HG03439 (cell line): ENCODE measurements around the gene FMN1.

ENCODE experiments used
- ATAC-seq: cut with Tn5 transposase; IDR thresholded peaks from one replicate; pipeline ENCODE4 v1.9.1; 2021; ENCODE audit warnings: mild to moderate bottlenecking, moderate library complexity; ENCODE audit not compliant: unreplicated experiment

The FMN1 gene

DNA sequence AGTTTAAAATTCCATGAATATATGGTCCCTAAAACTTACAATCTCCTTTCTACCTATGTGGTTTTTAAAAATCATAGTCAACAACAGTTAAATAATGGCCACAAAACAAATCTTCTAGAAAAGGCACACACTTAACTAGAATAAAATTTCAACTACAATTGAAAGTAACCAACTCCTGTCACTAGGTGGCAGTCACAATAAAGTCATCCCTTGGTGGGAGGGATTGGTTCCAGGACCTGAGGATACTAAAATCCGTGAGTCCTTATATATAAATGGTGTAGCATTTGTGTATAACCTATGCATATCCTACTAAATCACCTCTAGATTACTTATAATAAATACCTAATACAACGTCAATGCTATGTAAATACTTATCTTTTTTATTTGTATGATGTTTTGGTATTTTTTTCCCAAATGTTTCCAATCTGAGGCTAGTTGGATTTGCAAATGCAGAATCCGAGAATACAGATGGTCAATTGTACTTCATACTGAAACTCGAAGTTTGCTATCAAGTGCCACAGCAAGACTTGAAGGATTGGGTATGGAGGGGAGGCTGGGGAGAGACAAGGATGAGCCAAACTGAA, 172.6 kb downstream of the FMN1 start:
- ATAC-seq, result no peak

DNA sequence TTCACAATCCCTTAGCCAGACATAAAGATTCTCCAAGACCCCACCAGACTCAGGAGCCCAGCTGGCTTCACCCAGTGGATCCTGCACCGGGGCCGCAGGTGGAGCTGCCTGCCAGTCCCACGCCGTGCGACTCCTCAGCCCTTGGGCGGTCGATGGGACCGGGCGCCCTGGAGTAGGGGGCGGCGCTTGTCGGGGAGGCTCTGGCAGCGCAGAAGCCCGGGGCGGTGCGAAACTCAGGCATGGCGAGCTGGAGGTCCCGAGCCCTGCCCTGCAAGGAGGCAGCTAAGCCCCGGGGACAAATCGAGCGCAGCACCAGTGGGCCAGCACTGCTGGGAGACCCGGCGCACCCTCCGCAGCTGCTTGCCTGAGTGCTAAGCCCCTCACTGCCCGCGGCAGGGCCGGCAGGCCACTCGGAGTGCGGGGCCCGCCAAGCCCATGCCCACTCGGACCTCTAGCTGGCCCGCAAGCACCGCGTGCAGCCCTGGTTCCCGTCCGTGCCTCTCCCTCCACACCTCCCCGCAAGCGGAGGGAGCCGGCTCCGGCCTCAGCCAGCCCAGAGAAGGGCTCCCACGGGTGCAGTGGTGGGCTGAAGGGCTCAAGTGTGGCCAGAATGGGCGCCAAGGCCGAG, 175.0 kb downstream of the FMN1 start:
- no peak for ATAC-seq

DNA sequence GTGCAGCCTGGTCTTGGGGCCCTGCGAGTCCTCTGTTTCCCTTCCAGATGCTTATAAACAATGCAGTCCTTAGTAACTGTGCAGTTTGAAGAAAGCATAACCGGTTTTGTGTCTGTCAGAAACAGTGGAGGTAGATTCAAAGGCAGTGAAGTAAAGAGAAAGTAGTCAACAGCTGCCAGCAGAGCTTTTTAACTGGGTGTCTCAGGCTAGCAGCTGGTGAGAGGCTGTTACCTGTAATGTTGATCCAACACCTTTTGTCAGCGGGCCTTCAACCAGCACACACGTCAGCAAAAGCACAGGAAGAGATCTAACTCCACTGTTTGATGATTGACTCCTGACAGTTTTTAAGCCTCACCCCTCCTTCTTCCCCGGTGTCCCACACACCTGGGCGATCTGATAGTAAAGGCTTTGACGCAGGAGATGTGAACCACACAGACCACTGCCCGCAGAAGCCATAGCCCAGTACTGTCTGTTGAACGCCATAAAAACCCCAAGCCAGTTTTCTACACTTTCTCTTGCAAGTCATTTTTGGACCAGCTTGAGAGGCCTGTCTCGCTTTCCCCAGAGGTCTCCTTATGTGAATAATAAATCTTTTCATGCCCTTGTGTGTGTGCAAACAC, 178.0 kb downstream of the FMN1 start:
- no peak for ATAC-seq

DNA sequence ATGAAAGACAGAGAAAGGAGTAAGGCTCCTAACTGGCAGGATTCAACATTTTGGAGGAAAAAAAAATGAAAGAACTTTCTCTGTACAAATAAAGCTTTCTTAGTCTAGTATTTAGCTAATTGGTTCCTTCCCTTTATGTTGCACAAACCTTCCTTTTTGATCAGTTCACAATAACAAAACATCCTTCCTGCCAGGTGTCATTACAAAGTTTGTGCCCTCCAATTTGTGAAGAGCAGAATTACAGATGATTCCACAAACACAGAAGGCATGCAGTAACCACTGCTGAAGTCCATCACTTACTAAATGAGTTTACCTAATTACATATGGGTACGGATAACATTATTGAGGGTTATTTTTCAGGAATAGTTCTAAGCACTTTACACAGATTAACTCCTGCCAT, 179.9 kb downstream of the FMN1 start:
- no peak for ATAC-seq

DNA sequence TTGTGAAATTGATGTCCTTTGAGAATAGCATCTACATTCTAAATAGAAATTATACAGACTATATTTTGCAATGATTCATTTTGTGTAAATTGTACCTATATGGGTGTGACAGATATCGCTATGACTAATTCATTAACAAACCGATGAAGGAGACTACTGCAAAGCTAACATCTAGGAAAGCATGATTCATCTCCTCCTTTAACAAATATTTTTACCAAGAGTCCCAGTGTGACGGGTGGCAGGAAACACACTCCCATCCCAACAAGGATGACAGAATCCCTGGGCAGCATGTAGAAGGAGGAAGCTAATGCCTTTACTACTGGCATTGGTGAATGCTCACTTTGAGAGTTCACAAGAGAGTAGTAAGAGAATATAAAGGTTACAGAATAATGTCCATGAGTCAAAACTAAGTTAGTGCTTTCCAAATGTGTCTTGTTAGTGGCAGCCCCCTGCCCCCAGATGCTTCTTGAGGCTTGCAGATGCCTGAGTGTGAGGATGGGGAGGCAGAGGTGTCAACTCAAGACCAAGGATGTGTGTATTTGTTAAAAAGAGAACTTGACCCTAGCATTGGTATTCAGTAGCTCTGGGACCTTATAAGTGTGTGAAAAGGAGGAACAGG, 180.6 kb downstream of the FMN1 start:
- no peak for ATAC-seq

DNA sequence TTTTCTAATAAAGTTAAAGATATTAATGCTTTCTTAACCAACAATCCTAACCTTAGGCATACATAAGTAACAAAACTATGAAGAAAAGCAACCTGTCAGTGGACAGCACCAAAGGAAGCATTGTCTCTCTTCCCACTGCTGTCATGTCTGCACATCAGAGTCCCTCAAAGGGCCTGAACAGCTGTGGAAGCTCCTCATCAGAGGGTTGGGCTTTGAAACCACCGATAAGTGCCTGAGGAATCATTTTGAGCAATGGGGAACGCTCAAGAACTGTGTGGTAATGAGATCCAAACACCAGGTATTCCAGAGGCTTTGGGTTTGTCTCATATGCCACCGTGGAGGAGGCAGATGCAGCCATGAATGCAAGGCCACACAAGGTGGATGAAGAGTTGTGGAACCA, 182.5 kb downstream of the FMN1 start:
- no peak for ATAC-seq

DNA sequence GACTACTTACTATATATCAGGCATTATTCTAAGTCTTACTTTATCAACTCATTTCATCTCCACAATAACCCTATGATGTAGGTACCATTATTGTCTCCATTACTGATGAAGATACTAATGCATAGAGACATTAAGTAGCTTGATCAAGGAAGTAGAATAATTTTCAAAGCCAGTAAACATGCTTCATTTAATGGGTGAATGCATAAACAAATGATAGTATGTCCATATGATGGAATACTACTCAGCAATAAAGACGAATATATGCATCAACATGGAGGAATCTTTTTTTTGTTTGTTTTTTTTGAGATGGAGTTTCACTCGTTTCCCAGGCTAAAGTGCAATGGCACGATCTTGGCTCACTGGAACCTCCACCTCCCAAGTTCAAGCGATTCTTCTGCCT, 184.9 kb downstream of the FMN1 start:
- no peak for ATAC-seq

DNA sequence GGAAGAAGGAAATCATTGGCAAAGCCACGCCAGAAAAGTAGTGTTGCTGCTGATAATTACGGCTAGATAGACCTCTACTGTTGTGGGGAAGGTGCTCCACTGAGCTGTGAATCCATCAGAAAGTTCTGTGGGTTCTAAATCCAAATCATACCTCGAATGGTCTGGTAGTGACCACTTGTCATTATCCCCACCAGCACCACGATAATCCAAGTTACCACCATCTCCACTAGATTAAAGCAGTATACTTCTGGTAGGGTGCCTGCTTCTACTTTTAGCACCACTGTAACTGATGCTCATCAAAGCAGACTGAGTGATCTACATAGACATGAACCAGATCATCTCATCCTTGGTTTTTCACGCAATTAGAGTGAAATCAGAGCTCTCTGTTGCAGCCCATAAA, 185.5 kb downstream of the FMN1 start:
- no peak for ATAC-seq

DNA sequence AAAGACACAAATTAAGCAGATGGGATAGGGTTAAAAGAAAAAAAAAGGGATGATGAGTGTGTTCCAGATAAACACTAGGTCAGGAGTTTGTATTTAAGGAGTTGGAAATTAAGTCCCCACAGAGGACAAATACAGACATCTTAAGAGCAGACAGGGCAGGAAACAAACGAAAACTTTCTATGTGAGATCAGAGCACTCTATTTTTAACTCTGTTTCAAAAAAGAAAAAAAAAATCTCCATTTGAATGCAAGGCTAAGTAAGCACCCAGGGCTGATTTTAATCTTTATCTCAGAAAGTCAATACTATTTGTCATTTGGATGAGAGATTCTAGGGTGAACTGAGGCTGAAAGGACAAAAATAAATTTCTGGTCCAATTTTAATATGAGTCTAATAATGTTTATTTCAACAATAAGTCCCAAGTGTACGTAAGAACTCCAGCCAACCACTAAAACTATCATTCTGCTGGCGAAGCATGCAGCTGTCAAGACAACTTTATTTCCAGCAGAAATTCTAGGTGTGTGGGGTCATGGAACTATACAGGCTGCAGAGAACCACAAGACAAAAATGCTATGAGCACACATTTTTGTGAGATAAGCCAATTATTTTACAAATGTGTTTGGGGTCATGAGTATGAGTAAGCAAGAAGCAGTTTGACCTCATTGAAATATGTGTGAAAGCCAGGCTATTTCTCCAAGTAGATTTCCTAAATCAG, 186.1 kb downstream of the FMN1 start:
- no peak for ATAC-seq

DNA sequence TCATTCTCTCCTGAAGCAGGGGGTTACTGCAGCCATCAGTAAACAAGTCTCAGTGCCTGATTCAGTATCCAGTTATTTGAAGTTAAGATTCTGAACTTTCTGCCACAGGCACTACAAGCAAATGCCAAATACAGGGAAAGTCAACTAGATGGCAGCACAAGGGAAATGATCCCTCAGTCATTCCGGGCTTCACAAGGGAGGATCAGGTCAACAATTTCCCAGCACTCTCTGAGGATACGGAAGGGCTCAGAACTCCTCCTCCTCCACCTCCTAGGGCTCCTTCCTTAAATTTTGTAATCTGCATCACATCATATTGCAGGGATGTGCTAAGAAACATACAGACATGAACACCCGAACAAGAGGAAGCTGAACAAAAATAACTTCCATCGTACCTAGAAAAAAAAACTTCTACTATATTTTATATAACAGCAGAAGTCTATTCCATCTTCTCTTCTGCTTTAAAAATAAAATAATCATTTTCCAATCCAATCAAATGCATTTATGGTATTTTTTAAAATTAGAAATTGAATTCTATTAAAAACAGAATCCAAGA, 187.1 kb downstream of the FMN1 start:
- ATAC-seq, result no peak

DNA sequence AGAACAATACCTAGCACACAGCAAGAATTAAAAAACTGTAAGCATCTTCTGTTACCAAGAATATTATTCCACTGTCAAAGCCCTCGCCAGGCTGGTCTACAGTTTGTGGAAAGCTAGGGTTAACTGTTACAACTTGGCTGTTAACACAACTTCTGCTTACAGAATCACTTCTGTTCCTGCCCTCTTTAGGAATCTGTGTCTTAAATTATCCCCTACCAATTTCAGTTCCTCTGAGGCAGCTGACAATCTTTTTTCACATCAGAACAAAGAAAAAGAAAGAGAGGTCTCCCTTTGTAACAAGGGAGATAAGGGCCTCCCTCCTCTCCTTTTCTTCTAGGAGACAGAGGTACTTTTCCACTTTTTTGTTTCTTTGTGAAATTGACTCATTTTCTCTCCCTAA, 188.9 kb downstream of the FMN1 start:
- no peak for ATAC-seq

DNA sequence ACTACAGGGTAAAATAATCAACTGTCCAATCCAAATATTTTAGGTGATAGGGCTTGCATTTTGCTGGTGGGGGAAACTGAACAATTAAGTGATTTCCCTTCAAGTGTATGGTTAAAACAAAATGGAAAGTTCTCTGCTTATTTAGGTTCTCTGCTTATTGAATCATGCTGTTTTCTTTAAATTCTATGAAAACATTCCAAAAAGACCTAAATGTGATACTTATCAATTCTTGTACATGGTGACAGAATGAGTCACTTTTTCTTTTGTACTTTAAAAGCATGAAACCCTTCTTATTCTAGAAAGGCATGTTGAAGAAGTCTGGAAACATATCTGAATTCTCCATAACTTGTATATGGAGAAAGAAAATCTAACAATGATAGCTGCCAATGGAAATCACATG, 192.6 kb downstream of the FMN1 start:
- ATAC-seq, result no peak

DNA sequence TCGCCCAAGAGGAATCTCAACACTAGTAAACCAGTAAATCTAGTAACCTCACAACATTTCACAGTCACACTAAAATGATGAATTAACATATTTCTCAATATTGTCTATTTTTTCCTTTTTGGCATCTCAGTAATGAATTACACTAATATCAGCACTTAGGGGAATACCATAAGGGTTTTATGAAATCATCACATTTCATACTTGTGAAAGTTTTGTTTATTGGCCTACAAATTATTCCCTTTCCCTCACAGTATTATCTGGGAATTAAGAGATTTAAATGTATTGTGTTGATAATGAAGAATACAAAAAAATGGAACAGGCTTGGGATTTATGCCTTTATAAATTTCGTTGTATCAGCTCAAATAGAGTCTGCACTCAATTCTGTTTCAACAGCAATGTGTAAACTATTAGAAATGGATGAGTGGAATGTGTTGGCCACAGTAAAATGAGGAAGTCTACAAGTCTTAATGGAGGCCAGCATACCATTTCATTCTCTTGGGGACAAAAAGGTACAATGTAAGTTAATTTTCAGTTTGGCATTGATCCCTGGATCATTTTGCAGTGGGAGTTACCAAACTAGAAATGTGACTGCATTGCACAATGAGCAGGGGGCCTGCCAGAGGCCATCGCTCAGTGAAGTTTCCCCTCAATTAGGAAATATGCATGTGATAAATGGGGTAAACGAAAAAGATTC, 195.4 kb downstream of the FMN1 start:
- no peak for ATAC-seq

DNA sequence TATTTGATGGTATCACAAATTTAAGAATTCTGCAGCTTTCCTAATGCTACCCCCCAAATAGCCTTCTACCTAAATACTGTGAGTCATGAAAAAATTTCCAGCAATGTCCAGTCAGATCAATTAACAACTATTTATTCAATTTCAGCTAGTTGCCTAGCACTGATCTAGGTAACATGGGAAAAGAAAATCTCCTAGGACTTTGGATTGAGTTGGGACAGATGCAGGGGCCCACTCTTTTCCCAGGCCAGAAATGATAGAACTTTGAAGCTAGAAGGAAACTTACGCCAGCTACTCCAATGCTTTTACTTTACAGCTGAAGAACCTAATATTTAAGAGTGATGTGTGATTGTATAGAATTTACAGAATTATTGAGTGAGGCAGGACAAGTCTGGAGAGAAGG, 196.3 kb downstream of the FMN1 start:
- ATAC-seq, result no peak

DNA sequence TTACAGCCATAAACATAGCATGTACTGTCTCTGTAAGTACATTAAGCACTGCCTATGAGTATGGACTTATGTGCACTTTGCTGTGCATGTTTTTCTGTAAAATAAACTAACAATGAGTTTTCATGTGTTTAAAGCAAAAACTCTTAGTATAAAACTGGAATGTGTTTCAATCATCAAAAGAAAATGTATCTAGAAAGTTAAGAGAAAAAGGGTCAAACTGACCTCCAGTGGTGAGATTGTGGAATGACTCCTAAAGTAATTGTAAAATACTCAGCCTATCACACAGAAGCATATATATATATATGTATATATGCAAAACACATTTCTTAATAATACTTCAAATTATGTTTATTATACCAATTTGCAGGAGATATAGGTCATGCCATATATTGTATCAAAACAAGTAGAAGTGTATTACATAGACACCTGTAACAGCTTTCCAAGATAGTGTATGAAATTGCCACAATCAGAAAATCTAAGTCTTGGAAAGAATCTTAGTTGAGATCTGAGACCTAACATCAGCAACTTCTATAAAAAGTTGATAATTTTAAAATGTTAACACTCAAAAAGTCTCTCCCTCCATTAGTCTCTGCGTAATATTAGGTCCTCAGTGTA, 199.6 kb downstream of the FMN1 start:
- no peak for ATAC-seq

DNA sequence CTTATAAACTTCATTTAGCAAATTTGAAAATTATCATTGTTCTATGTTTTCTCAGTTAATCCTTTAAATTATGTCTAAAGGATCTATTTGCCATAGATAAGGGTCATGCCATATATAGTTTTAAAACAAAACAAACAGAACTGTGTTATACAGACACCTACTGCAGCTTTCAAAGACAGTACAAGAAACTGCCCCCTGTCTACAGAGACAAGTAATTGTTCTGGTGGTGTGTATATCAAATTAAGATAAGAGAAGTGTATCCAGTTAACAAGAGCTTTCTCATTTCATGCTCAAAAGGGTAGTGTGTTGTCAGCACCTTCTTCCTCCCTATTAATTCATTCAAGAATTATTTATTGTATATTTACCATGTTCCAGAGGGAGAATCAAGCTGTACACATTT, 201.2 kb downstream of the FMN1 start:
- ATAC-seq, result no peak

DNA sequence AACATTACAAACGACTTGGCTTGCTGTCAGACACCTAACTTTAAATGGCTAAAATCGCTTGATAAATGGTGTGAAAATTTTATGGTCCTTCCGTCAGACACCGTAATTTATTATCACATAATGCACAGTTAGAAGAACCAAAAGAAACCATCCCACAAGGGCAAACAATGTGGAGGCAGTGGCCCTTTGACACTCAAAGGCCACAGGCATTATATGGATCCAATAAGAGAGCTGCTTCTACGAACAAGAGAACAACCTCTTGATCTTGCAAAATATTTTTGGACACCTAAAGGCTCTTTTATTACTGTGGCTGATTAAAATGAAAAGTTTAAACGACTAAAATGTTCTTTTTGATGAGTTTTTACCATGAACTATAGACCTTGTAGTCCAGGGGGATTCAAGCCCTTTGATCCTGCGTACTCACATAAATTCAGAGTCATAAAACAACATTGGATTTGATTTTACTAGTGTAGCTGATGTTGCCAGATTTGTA, 202.8 kb downstream of the FMN1 start:
- no peak for ATAC-seq

DNA sequence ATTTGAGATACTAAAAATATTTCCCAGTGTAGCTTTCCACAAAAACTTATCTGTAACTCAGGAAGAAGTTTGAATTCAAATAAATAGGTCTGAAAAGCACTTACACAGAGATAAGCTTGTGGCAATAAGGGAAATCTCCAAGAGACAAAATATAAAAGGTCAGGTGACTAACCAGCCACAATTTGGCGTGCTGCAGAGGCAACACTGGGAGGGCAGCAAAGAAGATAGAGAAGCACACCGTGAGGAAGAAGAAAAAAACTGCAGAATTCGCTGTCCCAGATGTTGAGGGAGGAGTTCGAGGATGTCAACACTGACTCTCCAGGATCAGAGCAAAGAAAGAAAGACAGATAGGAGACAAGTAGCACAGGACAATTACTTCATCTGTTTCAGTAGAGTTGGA, 204.4 kb downstream of the FMN1 start:
- ATAC-seq, result no peak

DNA sequence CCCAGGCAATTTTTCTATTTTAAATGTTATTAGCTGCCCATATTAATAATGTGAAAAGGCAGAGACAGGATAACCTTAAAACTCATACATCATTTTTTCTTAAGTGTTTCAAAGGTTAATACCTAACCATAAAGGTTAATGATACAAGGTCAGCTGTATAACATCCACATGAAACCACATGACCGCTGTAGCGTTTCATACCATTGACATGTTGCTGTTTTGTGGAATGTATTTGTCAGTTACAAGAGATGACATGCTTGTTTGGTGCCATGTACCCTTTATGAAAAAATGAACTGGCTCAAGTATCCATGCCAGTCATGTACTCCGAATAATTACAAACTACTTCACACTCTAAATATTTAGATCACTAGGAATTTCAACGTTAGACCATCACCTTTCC, 207.4 kb downstream of the FMN1 start:
- ATAC-seq, result no peak

DNA sequence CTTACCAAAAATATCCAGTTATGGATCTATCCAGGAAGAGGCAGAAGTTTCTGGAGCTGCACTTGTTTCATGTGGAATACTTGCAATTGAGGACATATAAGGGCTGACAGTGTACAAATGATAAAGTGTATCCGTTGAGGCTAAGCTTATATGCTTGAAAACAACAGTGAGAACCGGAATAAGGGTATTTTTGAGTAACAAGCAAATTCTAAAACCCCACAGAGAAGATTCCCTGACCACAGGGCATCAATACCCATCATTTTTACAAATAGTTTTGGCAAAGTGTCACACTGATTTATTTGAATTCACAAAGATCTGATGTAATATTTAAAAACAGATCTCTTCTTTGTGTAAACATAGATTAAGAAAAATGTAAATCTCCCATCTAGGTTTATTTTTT, 208.4 kb downstream of the FMN1 start:
- ATAC-seq, result no peak
